Activated B cell treated with CpG ODN at 0.5 μM for 24 hours (primary cell): ENCODE results near the gene PTK7. TPM values are rescaled to one million over a fixed set of nuclear protein-coding genes. Genes with fewer than 3 reads are reported as not detected.

Experiments used
- ATAC-seq: fragments of 200-7000 bp; cut with Tn5 transposase; one replicate; pipeline ENCODE4 v1.10.0; 2021; ENCODE audit warnings: low read depth, mild to moderate bottlenecking, moderate library complexity
- CTCF ChIA-PET: fragments of 350-600 bp; sonication (Branson Sonifier 250); formaldehyde crosslinking; loops from one replicate; lab custom pipeline; 2021; ENCODE audit warnings: antibody characterized with exemption; lab: Charles Lee
- POLR2A ChIA-PET: fragments of 350-600 bp; sonication (Branson Sonifier 250); formaldehyde crosslinking; loops from one replicate; lab custom pipeline; 2021; ENCODE audit warnings: antibody characterized with exemption; lab: Charles Lee
- DNase-seq: peaks from one replicate; pipeline ENCODE4 v3.0.0; 2022
- H3K27ac Mint-ChIP-seq: one replicate; pipeline ENCODE4 v1.8.0; 2020; ENCODE audit warnings: mixed read lengths
- H3K27me3 Mint-ChIP-seq: one replicate; pipeline ENCODE4 v1.8.0; 2021; ENCODE audit warnings: mixed read lengths
- H3K36me3 Mint-ChIP-seq: one replicate; pipeline ENCODE4 v1.8.0; 2021; ENCODE audit warnings: low read depth, mixed read lengths
- H3K4me1 Mint-ChIP-seq: one replicate; pipeline ENCODE4 v1.8.0; 2021; ENCODE audit warnings: mixed read lengths
- H3K4me3 Mint-ChIP-seq: one replicate; pipeline ENCODE4 v1.8.0; 2020; ENCODE audit warnings: mild to moderate bottlenecking, mixed read lengths
- H3K9me3 Mint-ChIP-seq: one replicate; pipeline ENCODE4 v1.8.0; 2020; ENCODE audit warnings: mixed read lengths
- intact Hi-C: fragments of 100-400 bp; cut with micrococcal nuclease; formaldehyde crosslinking; loops from one replicate; pipeline ENCODE4 v1.15.1; 2024
- total RNA-seq: library from RNA; stranded (reverse); gene quantifications from 2 replicates; pipeline ENCODE4 v1.2.3, GENCODE V29; 2022
- TF ChIP-seq, protein P1 (sequence below): fragments of 200-600 bp; IDR thresholded peaks from one replicate; pipeline ENCODE4 v1.8.0; 2022; ENCODE audit warnings: antibody characterized with exemption, mild to moderate bottlenecking

Gene PTK7
- total RNA-seq, 1 donor from 2014 or later: 0.82 TPM

DNA sequence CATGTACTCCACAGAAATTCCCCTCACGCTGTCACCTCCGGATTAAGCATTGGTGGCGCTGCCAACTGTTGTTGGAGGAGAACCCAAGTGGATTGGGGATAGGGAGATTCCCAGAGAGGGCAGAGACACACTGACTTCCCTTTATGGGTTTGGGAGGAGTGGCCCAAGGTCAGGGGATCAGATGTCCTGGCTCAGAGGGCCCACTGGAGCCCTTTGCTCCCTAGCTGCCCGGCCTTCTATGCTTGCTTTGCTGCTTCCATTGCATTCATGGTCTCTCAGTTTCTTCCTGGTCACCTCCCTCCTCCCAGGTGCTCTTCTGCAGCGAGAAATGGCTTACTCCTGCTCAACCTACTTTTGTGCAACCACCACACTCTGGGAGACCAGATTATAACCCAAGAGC lies 120.2 kb downstream of the PTK7 start:
- H3K36me3 Mint-ChIP-seq: peaks cover 78% of the 10 kb centered on the region
- TF ChIP-seq, protein P1, sequence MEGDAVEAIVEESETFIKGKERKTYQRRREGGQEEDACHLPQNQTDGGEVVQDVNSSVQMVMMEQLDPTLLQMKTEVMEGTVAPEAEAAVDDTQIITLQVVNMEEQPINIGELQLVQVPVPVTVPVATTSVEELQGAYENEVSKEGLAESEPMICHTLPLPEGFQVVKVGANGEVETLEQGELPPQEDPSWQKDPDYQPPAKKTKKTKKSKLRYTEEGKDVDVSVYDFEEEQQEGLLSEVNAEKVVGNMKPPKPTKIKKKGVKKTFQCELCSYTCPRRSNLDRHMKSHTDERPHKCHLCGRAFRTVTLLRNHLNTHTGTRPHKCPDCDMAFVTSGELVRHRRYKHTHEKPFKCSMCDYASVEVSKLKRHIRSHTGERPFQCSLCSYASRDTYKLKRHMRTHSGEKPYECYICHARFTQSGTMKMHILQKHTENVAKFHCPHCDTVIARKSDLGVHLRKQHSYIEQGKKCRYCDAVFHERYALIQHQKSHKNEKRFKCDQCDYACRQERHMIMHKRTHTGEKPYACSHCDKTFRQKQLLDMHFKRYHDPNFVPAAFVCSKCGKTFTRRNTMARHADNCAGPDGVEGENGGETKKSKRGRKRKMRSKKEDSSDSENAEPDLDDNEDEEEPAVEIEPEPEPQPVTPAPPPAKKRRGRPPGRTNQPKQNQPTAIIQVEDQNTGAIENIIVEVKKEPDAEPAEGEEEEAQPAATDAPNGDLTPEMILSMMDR: no peak
- DNase-seq: no peak

DNA sequence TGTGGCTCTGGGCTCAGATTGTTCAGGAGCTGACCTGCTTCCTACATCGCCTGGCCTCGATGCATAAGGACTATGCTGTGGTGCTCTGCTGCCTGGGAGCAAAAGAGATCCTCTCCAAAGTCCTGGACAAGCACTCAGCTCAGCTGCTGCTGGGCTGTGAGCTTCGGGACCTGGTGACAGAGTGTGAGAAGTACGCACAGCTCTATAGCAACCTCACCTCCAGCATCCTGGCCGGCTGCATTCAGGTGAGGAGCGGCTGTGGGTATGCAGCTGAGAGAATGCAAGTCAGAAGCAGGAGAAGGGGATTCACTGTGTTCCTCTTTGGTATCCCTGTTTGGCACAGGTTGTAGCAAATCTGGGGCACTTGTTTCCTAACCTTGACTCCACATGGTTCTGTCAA lies 123.8 kb downstream of the PTK7 start:
- CTCF ChIA-PET: no interaction called here
- H3K27me3 Mint-ChIP-seq: no peaks in the 10 kb centered on the region
- no peaks in the 10 kb centered on the region for H3K9me3 Mint-ChIP-seq
- POLR2A ChIA-PET: no interaction called here
- no peaks in the 10 kb centered on the region for H3K4me1 Mint-ChIP-seq
- ATAC-seq (no peak), DNase-seq (no peak)
- no peak overlapping the region for H3K4me3 Mint-ChIP-seq
- H3K27ac Mint-ChIP-seq: no peak overlapping the region
- intact Hi-C loops: no loop called here
- TF ChIP-seq, protein P1: no peak
- H3K36me3 Mint-ChIP-seq: peaks cover 77% of the 10 kb centered on the region

More for the DNA sequence above, 120.2 kb downstream of the PTK7 start:
- Mint-ChIP-seq H3K27me3 (no peaks in the 10 kb centered on the region), H3K27ac (no peak overlapping the region), H3K4me1 (no peaks in the 10 kb centered on the region), H3K4me3 (no peak overlapping the region), H3K9me3 (no peaks in the 10 kb centered on the region)
- CTCF ChIA-PET: no interaction called here
- POLR2A ChIA-PET: no interaction called here
- ATAC-seq: no peak
- intact Hi-C loops: no loop called here

DNA sequence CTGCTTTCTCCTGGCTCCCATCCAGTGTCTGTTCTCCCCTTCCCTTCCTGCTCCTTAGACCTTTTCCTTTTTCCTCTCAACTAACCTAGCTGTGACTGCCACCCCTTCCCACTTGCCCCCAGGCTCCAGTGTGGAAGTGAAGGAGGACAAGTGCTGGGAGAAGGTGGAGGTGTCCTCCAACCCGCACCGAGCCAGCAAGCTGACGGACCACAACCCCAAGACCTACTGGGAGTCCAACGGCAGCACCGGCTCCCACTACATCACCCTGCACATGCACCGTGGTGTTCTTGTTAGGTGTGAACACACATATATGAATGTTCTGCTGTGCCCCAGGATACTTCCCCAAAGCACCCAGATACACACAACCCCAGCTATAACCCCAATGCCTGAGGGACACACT lies 124.4 kb downstream of the PTK7 start:
- Mint-ChIP-seq H3K27ac (no peak overlapping the region), H3K4me1 (no peaks in the 10 kb centered on the region), H3K27me3 (no peaks in the 10 kb centered on the region), H3K4me3 (no peak overlapping the region), H3K36me3 (peaks cover 75% of the 10 kb centered on the region), H3K9me3 (no peaks in the 10 kb centered on the region)
- TF ChIP-seq, protein P1: no peak
- ChIA-PET POLR2A (interaction anchor here (0.6 kb wide), 2 partner anchors 9 to 1019 kb away, joined by 4 to 8 read pairs; no protein-coding TSS in a partner anchor), CTCF (no interaction called here)
- no peak for ATAC-seq
- intact Hi-C loops: no loop called here
- no peak for DNase-seq

DNA sequence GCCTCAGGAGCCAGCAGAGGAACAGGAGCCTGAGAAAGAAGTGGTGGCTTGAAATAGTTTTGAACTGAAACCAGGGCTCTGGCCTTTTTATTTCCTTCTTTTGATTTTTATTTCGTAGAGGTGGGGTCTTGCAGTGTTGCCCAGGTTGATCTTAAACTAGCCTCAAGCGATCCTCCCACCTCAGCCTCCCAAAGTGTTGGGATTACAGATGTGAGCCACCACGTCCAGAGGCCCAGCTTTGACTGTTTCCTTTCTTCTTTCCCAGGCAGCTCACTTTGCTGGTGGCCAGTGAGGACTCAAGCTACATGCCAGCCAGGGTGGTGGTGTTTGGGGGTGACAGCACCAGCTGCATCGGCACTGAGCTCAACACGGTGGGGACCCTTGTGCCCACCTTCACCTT lies 126.3 kb downstream of the PTK7 start:
- Mint-ChIP-seq H3K4me3 (no peak overlapping the region), H3K4me1 (no peaks in the 10 kb centered on the region), H3K9me3 (no peaks in the 10 kb centered on the region), H3K27me3 (no peaks in the 10 kb centered on the region), H3K27ac (no peak overlapping the region), H3K36me3 (peaks cover 72% of the 10 kb centered on the region)
- ATAC-seq (no peak), DNase-seq (no peak)
- CTCF ChIA-PET: no interaction called here
- TF ChIP-seq, protein P1: no peak
- intact Hi-C loops: no loop called here
- POLR2A ChIA-PET: interaction anchor here (0.5 kb wide), 1 partner anchor 25 kb away, joined by 3 read pairs; no protein-coding TSS in a partner anchor

DNA sequence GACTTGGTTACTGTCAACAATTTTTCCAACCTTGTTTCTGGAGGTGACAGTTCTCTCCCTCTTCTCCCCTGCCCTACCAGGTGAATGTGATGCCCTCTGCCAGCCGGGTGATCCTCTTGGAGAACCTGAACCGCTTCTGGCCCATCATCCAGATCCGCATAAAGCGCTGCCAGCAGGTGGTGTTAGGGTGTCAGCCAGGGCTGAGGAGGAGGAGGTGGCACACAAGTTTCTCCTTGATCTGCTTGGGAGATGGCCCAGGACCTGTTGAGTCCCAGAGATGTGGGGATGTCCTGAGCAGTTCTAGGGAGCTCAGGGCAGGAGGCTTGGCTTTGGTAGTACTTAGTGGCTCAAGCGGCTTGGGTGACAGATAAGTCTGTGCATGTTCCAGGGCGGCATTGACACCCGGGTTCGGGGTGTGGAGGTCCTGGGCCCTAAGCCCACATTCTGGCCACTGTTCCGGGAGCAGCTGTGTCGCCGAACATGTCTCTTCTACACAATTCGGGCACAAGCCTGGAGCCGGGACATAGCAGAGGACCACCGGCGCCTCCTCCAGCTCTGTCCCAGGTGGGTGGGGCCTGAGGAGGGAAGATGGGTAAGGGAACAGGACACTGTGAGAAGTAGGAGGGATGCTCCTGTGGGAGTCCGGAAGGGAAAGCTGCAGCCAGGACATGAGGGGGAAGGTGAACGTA lies 127.1 kb downstream of the PTK7 start:
- H3K36me3 Mint-ChIP-seq: peaks cover 70% of the 10 kb centered on the region
- CTCF ChIA-PET: no interaction called here
- no peaks in the 10 kb centered on the region for H3K9me3 Mint-ChIP-seq
- no peak overlapping the region for H3K27ac Mint-ChIP-seq
- H3K4me1 Mint-ChIP-seq: no peaks in the 10 kb centered on the region
- ATAC-seq: no peak
- intact Hi-C loops: no loop called here
- H3K27me3 Mint-ChIP-seq: no peaks in the 10 kb centered on the region
- no peak for DNase-seq
- POLR2A ChIA-PET: interaction anchor here (0.5 to 0.6 kb wide), 2 partner anchors 22 to 24 kb away, joined by 3 to 8 read pairs; no protein-coding TSS in a partner anchor
- no peak overlapping the region for H3K4me3 Mint-ChIP-seq
- TF ChIP-seq, protein P1: no peak
